A673 (cell line): Measurements from ENCODE around the gene C4orf50.

ENCODE experiments used
- CTCF ChIP-seq: fragments of 300-800, 200-600 bp; sonication (generic); conservative IDR thresholded peaks from 2 replicates; pipeline ENCODE4 v1.5.1; 2017; ENCODE audit warnings: low read depth, mild to moderate bottlenecking, antibody characterized with exemption, low read length, moderate library complexity, mixed read lengths
- EZH2 ChIP-seq: fragments of 200-600 bp; sonication (generic); IDR thresholded peaks from 2 replicates; pipeline ENCODE4 v1.6.1; 2017; ENCODE audit warnings: borderline replicate concordance, low read depth, mild to moderate bottlenecking, mixed read lengths, antibody characterized with exemption, low read length; ENCODE audit not compliant: poor library complexity, severe bottlenecking

- TF ChIP-seq EZH2 (no peak), CTCF (no peak)
Observed at GRCh38 chr4:6018331-6018730, at the start of gene C4orf50.
